Raji (cell line): ENCODE results near the gene MEIS3.

Experiments used
- POLR2A ChIP-seq: IDR thresholded peaks from 2 replicates; pipeline ENCODE4 v1.6.1; 2011; ENCODE audit warnings: low read depth, low read length, control low read depth; ENCODE audit not compliant: insufficient read depth

Gene MEIS3

GRCh38 chr19:47379381-47379938, 39.9 kb downstream of the MEIS3 start:
- no peak for TF ChIP-seq POLR2A

- TF ChIP-seq POLR2A, result no peak
Measured at GRCh38 chr19:47378246-47378645, 41.1 kb downstream of the MEIS3 start.

GRCh38 chr19:47377801-47378200, 41.5 kb downstream of the MEIS3 start:
- no peak for TF ChIP-seq POLR2A

GRCh38 chr19:47377208-47377701, 42.1 kb downstream of the MEIS3 start:
- TF ChIP-seq POLR2A, result no peak

GRCh38 chr19:47376589-47377144, 42.7 kb downstream of the MEIS3 start:
- TF ChIP-seq POLR2A, result no peak

- TF ChIP-seq POLR2A, result no peak
Measured at GRCh38 chr19:47375694-47376588, 43.4 kb downstream of the MEIS3 start.

GRCh38 chr19:47374876-47375693, 44.2 kb downstream of the MEIS3 start:
- no peak for TF ChIP-seq POLR2A

GRCh38 chr19:47373246-47374240, 45.8 kb downstream of the MEIS3 start:
- TF ChIP-seq POLR2A, result no peak

- no peak for TF ChIP-seq POLR2A
Measured at GRCh38 chr19:47372603-47373002, 46.7 kb downstream of the MEIS3 start.

- no peak for TF ChIP-seq POLR2A
Measured at GRCh38 chr19:47371261-47371660, 48.1 kb downstream of the MEIS3 start.

- TF ChIP-seq POLR2A, result no peak
Measured at GRCh38 chr19:47370045-47370611, 49.2 kb downstream of the MEIS3 start.

- no peak for TF ChIP-seq POLR2A
Measured at GRCh38 chr19:47363758-47364531, 55.4 kb downstream of the MEIS3 start.

GRCh38 chr19:47362321-47362720, 57.0 kb downstream of the MEIS3 start:
- no peak for TF ChIP-seq POLR2A

- TF ChIP-seq POLR2A, result no peak
Measured at GRCh38 chr19:47358936-47359335, 60.4 kb downstream of the MEIS3 start.
